CD4-positive, alpha-beta T cell treated with Interleukin-15 for 4 hours (primary cell): ENCODE data around the gene ACSL3.
"Not testable (repeated sequence)": the region's sequence is repeated elsewhere in the genome, so short reads cannot be mapped to it uniquely, and the experiment has no call there.

Experiments used
- DNase-seq: peaks from one replicate; pipeline ENCODE4 v3.0.0-alpha.2; 2020; ENCODE audit warnings: low spot score

ACSL3 gene

DNA sequence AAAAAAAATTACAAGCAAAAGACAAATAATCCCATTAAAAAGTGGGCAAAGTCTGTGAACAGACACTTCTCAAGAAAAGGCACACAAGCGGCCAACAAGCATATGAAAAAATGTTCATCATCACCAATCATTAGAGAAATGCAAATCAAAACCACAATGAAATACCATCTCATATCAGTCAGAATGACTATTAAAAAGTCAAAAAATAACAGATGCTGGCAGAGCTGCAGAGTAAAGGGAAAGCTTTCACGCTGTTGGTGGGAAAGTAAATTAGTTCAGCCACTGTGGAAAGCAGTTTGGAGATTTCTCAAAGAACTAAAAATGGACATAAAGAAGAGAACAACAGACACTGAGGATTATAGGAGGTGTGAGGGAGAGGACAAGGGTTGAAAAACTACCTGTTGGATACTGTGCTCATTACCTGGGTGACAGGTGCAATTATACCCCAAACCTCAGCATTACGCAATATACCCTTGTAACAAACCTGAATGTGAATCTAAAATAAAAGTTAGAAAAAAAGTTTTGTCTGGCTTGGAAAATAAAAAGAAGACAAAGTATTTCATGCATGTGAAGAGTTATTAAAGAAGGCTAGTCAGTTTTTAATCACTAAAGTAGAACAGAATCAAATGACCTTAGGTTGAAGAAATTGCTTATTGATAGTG, 8.7 kb upstream of the ACSL3 start:
- no peak for DNase-seq

DNA sequence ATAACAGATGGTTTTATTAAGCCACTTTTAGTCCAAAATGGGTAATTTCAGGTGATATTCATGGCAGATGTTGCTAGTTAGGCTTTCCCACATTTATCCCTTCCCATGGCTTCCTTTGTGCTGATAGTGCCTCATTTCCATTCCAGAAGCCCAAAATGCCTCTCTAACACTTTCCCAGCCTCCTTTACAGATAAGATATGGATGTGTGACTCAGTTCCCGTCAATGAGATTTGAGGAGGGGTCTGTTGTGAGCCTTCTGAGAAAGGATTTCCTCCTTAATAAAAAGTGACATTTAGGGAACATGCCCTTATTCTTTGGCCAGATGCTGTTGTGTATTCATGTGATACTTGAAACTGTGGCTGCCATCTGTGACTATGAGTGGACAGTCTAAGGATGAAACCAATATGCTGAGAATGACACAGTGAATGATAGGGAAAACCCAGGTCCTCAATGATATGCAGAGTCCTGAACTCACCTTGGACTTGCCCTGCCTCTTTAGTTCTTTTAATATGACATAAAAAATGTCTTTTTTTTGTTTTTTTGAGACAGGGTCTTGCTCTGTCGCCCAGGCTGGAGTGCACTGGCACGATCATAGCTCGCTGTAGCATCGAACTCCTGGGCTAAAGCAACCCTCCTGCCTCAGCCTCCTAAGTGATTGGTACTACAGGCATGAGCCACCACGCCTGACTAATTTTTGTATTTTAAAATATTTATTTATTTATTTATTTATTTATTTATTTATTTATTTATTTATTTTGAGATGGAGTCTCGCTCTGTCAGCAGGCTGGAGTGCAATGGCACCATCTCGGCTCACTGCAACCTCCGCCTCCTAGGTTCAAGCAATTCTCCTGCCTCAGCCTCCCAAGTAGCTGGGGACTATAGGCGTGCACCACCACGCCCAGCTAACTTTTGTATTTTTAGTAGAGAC, 5.8 kb upstream of the ACSL3 start:
- DNase-seq: no peak

DNA sequence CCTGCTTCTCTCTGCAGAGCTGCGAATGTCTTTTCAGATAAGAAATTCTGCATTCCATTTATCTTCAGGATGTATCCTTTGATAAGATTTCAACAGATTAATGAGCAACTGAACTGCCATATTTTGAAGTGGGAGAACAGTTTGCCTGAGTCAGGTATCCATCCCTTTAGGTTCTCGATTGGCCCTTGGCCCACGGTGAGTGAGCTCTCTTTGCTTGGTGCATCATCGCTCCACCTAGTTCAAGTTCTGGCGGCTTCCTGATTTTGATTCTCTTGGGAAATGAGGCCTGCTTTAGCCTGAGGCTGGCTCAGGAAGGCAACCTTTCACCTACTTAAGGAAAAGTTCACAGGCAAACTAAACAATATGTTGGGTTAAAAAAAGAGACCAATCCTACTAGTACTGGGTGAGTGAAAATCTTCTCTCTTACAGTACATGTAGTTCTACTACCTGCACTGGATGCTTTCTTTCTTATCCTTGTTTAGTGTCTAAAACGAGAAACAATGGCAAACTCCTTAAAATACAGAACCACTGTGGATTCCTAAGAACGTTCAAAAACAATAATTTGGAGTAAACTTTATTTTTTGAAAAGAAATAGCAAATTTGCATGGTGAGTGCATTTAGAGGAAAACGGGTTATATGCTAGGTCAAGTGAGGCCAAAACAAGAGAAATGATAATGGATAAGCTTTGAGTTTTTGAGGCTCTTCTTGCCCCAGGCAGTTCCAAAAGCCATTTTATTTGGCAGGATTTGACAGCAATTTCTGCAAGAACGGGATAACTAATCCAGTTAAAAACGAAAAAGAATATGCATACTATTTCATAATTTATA, 837 bp upstream of the ACSL3 start:
- no peak for DNase-seq

DNA sequence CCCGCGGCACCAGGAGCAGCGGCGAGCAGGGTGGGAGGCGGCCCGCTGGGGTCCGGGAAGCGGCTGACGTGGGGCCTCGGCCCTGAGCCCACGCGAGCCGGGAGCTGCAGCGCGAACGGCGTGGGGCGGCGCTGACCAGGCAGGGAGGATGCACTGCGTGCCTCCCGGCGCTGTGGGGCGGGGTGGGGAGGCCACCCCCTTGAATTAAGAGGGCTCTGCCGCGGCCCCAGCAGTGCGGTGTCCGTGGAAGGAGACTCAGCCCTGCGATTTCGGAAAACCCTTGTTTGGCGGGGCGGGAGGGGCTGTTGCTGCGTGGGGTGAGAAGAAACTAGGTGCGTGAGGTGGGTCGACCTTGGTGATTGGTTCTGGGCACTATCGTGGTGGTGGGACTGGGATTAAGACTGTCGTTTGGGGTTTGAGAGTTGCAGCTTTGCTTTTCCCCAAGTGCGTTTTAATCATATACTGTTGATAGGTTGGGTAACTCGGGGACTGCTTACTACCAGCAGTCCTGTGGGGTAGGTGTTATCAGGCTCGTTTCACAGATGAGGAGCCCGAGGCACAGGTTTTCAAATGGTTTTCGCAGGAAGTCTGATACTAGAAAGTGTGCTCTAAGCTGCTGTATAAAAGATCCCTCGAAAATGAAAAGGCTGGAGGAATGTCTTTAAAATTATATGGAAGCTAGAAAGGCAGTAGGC, 722 bp downstream of the ACSL3 start:
- peak; percentile 33 for DNase-seq

DNA sequence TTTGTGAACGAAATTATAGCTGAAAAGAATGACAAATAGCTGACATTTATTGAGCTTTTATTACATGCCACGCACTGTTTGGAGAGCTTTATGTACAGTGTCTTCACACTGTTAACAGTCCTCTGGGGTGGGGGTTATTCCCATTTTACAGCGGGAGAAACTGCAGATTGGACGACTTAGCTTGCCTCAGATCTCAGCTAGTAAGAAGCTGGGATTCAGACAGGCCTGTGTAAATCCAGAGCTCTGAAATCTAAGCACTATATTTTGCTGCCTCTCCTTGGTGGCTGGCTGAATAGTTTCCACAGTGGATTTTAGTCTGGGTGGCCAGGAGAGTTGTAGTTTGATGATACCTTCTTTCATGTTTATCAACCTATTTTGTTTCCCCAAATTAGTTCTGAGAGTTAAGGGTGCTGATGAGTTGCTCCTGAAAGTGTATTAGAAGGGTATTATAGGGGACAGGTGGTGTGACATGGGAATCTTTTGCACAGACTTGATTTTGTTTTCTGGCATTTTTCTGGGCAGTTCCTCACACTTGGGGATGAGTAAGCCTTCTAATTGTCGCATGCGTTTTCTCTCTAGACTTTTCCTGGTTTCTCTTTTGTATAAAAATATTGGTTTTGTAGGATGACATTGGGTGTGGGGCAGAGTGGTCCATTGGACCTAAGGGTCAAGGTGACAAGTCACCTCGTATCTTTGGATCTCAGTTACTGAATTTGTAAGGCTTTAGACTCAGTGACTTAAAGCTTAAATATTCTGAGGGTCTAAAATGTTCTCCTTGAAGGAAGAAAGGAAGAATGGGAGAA, 1.5 kb downstream of the ACSL3 start:
- DNase-seq: no peak

DNA sequence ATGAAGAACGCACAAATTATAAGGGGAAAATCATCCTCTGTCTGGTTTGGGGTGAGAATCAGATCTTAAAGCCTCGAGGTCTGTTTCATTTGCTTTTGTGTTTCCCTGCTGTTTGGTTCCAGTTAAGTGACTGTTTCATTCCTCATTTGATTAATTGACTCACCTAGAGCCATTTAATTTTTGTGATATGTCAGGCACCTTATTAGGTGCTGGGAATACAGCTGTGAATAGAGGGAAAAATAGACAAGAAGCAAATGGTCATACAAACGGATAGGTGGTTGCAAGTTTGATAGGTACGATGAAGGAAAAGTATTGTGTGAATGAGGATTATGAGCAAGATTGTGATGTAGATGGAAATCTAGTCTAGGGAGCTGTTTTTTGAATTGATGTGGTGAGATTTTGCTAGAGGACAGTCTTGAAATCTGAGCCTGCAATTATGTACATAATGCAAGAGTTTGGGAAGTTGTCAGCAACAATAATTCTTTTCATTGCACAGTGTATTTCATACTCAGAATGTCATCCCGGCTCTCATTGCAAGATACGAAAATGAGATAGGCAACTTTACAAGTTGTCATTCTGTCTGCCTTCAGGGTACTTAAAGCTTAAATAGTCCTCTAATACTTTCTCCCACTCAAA, 2.2 kb downstream of the ACSL3 start:
- no peak for DNase-seq

DNA sequence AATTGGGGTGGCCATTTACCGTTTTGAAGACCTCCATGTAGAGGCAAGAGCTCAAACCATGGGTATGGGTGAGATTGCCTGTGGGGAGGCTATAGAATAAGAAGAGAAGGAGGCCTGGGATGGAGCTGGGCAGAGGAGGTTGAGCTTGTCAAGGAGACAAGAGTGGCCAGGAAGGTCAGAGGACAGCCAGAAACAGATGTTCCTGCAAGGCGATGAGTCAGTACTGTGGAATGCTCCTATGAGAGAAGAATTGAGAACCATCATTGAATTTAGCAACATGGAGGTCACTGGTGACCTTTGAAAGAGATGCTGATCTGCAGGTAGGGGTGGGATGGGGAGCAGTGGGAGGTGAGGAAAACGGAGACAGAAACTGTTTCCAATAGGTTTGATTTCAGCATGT, 3.5 kb downstream of the ACSL3 start:
- no peak for DNase-seq

DNA sequence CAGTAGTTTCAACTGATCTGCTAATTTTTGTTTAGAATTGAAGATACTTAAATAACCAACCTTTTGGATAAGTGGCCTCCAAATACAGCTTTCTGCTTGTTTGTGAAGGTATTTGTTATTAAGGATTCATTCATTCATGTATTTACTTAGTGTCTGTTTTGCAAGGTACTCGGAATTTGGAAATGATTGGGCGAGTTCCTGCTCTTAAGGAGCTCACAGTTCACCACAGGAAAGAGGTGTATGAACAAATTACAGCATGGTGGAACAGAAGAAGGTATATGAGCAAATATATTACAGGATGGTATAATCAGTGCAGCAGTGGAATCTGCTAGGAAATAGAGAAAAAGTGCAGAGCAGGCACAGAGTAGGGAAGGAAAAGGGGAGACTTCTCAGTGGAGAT, 4.5 kb downstream of the ACSL3 start:
- no peak for DNase-seq

DNA sequence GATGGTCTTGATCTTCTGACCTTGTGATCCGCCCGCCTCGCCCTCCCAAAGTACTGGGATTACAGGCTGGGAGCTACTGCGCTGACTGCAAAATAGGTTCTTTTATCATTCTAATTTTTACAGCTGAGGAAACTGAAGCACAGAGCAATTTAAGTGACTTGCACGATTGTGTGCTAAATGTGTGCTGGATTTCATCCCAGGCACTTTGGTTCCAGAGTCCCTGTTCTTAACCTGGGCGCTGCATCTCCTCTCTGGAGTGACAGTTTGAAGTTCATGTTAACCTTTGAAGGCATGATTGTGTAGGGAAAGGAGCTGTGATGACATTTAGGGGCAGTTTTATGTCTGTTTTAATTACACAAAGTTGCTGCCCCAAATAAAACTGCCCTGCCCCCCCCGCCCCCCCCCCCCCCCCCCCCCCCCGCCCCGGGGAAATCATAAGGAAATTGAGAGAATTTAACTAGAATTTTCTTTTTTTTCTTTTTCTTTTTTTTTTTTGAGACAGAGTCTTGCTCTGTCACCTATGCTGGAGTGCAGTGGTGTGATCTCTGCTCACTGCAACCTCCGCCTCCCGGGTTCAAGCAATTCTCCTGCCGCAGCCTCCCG, 5.6 kb downstream of the ACSL3 start:
- no peak for DNase-seq

DNA sequence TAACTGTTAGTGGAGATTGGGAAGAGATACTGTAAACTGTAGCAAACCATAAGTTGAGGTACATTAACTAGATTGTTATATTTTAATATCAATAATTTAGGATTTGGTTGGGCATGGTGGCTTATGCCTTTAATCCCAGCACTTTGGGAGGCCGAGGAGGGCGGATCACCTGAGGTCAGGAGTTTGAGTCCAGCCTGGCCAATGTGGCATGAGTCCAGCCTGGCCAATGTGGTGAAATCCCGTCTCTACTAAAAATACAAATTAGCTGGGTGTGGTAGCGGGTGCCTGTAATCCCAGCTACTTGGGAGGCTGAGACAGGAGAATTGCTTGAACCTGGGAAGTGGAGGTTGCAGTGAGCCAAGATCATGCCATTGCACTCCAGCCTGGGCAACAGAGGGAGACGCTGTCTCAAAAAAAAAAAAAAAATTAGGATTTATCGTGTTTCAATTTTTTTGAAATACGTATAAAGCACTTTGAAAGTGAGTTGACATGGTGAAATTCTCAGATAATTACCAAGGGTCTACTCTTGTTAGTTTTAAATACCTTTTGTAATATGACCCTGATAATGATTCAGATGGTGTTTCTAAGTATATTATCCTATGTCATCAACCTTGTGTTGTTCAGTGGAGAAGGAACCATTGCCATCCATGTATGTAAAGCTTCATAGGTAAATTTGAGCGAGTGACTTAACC, 7.9 kb downstream of the ACSL3 start:
- not testable (repeated sequence) for DNase-seq

DNA sequence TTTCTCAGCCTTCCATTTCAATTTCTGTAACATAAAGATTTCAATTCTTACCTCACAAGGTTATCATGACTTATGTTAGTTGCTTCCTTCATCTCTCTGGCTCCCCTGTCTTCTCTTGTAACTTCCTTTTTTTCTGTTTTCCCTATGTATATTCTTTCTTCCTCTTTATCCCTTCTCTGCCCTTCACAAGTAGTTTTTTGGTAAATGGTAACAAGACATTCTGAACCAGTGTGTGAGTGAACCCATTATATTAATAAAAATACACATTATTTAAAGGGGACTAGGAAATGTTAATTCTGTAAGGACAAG, 8.4 kb downstream of the ACSL3 start:
- no peak for DNase-seq

DNA sequence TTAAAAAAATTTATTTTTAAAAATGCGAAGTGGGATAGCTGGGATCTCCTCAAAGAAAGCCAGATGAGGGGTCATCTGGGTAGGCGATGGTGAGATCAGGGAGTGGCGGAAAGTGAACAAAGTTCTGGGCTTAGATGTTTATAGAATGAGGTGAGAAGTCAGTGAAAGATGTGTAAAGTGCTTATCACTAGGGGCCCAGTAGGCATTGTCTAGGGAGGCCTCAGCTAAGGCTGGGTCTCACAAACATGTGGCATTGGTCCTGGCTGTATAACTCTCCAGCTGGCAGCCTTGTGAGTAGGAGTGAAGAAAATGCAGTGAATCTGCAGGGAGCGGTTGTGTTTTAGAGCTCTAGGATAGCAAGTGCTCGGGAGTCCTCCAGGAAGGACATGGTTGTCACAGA, 10.5 kb downstream of the ACSL3 start:
- no peak for DNase-seq

DNA sequence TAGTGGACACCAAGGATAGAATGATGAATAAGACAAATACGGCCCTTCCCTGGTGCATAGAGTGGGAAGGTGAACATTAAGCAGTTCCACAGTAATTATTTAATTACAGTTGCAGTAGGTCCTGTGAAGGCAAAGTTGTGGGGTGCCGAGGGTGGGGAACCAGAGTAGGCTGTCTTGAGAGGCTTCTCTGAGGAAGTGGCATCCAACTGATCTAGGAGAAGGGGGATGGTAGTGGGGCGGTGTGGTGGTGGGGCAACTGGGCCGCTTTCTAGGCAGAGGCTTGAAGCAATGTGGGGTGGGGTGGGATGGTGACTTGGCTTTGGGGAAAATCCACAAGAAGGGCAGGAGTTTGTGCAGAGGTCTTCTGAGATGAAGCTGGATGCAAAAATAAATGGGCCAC, 11.7 kb downstream of the ACSL3 start:
- no peak for DNase-seq

DNA sequence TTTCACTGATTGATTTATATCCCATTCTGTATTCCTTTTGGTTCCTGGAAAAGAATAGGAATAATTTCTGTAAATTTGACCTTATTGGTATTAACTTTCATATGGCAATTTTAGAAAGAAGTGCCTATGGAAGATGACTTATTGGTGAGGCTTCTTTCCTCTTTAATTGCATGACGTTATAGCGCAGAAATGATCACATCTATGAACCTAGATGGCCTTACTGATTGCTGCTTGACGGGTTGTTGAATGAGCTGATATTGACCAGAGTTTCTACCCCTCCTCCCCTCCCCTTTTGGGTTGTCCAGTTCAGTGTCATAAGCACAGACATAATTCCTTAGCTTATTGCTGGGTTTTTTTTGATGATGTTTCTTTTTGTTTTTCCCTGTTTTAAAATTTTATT, 14.6 kb downstream of the ACSL3 start:
- no peak for DNase-seq

DNA sequence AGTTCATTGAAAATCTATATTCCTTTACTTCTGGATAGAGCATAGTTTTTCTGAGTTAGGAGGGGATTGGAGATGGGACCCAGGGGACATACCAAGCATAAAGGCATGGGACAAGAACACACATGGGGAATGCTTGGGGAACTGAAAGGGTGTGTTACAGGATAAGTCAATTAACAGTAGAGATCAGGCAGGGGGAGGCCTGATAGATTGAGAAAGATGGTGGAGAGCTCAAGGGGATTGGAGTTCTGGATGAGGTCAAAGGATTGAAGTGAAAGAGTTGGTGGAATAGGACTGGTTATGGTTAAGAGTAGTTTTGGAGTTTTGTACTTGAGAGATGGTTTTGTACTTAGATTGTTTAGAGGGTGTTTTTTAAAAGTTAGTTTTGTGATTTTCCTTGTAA, 16.1 kb downstream of the ACSL3 start:
- DNase-seq: no peak

DNA sequence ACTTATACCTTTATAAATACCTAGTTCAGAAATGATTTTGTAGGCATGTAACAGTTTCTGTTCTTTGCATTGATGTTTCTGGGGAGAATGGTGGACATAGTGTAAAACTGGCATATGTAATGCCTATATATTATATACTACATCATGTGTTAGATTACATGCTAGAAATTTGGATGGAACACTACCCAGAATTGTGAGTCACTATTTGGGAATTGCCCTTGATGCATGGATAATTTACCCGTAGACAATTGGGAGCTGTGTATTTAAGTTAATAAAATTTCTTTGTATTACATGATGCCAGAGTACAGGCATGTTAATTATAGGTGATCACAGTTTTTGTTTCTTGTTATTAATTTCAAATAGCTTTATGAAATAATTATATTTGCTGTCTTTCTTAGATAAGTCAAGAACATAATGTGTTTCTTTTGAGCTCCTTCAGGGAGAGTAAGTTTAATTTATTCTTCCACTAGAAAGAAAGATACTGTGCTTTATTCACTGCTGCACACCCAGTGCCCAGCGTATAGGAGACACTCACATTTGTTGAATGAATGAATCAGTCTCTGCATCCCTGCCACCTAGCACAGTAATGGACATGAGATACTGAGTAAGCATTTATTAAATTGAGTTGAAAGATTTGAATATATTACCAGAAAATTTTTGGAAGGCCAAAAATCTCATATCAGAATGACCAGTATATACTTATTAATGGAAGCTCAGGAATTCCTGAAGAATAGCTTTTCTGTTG, 16.9 kb downstream of the ACSL3 start:
- no peak for DNase-seq

DNA sequence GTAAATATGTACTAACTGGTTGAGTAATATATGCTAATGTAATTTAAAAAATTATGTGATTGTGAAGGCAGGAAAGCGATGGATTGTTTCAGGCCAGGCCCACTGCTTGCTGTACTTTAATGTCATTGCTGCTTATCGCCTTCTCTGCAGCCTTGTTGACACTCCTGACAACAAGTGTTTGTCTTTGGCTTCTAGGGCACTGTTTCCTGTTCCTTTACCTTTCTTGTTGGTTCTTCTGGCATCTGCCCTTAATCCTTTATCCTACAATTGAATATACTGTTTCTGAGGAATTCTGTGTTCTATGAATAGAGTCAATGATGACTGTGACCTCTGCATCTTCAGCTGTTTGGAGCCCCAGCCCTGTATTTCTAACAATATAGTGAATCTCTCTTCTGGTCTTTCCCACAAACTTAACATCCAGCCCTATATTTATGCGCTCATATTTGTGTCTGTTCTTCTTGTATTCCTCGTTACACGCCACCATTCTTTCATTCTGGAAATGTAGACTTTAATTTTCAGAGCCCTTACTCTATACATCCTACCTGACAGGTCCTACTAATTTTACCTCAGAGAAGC, 17.6 kb downstream of the ACSL3 start:
- DNase-seq: no peak

DNA sequence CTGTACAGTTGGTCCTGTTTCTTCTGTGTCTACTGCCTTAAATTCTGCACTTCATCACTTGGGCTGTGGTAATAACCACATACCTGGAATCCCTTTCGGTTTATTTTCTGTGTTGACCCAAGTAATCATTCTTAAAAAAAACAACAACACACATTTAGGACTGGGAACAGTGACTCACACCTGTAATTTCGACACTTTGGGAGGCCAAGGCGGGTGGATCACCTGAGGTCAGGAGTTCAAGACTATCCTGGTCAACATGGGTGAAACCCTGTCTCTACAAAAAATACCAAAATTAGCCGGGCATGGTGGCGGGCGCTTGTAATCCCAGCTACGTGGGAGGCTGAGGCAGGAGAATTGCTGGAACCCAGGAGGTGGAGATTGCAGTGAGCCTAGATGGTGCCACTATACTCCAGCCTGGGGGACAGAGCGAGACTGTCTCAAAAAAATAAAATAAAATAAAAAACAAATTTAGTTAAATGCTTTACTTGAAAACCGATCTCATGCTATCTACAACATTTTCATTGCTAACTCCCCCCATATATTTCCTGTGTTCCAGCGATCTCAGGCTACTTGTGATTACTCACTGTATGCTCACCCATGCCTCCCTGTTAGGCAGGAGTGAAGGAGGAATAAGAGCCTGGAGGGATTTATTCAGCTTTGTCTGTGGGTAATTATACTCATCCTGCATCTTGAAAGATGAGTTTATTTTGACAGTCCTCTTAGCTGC, 18.2 kb downstream of the ACSL3 start:
- no peak for DNase-seq
